Epithelial cell of umbilical artery (primary cell): Measurements from ENCODE around the gene SNCG. TPM values are rescaled to one million over a fixed set of nuclear protein-coding genes. Genes with fewer than 3 reads are reported as not detected.

Experiments
- total RNA-seq: library from RNA; depleted of rRNA; stranded (reverse); fragments of >200 nt; gene quantifications from 2 replicates; pipeline ENCODE4 v1.2.3, GENCODE V29; 2014

The SNCG gene
- total RNA-seq: 45.8 and 76.9 TPM in 2 replicates

DNA sequence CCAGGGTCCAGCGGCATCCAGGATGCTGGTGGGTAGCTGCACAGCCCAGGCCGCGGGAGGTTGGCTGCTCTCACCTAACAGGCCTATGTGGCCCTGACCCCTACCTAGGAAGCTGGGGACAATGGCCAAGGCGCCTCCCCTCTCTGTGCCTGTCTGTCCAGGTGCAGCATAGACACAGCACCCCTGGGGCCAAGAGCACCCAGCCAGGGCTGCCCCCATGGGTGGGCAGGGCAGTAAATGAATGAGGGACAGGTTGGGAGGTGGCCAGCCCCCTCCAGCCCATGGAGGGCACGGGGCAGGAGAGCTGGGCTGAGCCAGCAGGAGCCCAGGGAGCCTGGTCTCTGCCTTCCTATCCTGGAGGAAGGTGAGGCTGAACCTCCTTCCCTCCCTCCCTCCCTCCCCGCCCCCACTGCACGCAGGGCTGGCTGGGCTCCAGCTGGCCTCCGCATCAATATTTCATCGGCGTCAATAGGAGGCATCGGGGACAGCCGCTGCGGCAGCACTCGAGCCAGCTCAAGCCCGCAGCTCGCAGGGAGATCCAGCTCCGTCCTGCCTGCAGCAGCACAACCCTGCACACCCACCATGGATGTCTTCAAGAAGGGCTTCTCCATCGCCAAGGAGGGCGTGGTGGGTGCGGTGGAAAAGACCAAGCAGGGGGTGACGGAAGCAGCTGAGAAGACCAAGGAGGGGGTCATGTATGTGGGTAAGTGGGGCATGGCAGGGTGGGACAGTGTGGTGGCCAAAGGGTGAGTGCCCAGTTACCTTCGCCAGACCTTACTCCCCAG, at the start of gene SNCG:
Gene SNCG, plus strand, starts transcription at position 484 of the 785 bp plus-strand sequence. Its CDS starts 99 bp downstream, at position 583.

DNA sequence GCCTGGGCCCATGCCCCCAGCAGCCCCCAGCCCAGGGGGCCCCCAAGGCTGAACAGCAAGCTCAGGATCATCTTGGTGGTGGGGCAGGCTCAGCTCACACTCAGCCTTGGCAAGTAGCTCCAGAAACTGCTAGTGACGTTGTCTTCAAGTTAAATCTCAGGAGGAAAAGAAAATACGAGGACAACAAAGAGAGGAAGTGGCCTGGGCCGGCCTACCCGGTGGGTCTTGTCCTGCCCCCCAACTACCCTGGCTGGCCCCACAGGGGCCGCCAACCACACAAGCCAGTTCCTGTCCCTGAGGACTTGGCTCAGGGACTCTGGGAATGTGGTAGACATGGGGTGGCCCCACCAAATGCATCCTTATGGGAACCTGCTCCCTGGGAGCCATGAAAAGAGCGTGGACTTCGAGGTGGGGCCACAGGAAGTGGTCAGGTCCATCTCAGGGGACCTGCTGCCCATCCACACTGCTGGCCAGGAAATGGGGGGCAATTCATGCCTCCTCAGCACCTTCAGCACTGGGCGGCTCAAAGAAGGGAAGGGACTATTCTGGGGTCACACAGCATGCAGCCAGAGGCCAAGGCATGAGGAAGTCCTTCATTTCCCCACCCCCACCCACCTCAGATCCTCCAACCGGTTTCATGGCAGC, 806 bp upstream of the SNCG start, which contains the start of gene MMRN2:
Gene MMRN2, minus strand, starts transcription at position 145 of the 645 bp plus-strand sequence. Its CDS starts 74 bp downstream, at position 71.

DNA sequence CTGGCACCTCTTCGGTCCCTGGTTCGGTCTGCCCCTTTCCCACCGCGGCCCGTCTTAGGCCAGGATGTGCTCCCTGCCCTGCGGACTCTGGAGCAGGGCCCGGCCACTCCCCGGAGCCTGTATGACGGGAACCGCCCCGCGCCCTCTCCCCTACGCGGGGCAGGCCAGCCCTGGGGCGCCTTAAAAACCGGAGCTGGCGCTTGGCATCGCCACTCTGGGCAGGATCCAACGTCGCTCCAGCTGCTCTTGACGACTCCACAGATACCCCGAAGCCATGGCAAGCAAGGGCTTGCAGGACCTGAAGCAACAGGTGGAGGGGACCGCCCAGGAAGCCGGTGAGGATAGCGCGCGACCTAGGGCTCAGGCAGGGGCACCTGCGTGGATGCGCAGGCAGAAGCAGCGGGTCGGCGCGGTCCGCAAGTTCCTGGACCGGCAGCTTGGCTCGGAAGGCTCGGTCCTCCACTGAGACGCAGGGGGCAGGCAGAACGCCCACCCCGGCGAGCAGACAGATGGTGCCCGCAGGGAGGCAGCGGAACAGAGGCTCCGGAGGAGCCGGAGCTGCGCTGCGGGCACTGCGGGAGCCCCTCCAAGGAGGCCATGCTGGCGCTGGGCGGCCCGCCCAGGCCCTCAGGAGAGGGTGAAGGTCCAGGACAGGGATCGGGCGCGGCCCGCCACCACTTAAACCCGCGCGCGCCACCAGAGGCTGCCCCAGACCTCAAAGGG, 10.0 kb downstream of the SNCG start, which contains the start of gene ADIRF:
Gene ADIRF, plus strand, starts transcription at position 212 of the 723 bp plus-strand sequence. Its CDS starts 63 bp downstream, at position 275.

Other genes starting within 250 kb of the SNCG start
- 0.46 and 0.65 TPM in 2 replicates for gene BMPR1A, start 202.0 kb upstream of the SNCG start, total RNA-seq
- gene MMRN2, start 984 bp upstream of the SNCG start, total RNA-seq: 346 and 377 TPM in 2 replicates
- gene ADIRF, start 9.9 kb downstream of the SNCG start, total RNA-seq: 12.0 TPM in 1 of 2 replicates, not detected in the other
- gene FAM25A, start 61.7 kb downstream of the SNCG start, total RNA-seq: not detected in 2 replicates
- 237 and 272 TPM in 2 replicates for gene GLUD1, start 136.2 kb downstream of the SNCG start, total RNA-seq
- 22.4 and 35.1 TPM in 2 replicates for gene SHLD2, start 136.6 kb downstream of the SNCG start, total RNA-seq